Measurements from ENCODE around the gene HEBP2.

The HEBP2 gene

DNA sequence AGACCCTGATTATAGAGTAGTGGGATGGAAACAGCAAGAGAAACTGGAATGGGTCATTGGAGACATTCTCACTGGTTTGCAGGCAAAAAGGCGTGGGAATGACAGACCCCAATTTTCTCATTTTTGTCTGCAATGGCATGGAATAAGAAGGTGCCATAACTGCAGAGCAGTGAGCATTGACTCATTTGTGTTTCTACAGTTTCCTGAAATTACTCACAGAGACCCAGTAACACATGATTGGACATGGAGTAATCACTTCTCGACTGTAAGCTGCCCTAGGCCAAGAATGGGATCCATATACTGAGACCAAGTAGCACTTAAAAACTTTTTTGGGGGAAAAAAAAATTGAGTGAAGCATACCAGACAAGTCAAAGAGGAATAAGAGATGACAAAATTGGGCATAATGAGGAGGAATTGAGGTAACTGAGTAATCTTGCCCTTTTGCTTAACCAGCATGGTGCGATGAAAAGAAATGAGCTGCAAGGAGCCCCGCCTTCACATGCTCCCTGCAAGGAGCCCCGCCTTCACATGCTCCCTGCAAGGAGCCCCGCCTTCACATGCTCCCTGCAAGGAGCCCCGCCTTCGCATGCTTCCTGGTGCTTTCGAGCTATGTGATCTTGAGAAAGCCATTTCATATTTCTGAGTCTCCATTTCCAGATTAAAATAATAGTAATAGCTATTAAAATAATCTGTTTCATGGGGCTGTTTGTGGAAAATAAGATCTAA lies 51.1 kb downstream of the HEBP2 start:
- peak in 2 of 3 donors; percentile 14 to 28 for DNase-seq (ENCODE audit: low read depth in 3 of 3)

DNA sequence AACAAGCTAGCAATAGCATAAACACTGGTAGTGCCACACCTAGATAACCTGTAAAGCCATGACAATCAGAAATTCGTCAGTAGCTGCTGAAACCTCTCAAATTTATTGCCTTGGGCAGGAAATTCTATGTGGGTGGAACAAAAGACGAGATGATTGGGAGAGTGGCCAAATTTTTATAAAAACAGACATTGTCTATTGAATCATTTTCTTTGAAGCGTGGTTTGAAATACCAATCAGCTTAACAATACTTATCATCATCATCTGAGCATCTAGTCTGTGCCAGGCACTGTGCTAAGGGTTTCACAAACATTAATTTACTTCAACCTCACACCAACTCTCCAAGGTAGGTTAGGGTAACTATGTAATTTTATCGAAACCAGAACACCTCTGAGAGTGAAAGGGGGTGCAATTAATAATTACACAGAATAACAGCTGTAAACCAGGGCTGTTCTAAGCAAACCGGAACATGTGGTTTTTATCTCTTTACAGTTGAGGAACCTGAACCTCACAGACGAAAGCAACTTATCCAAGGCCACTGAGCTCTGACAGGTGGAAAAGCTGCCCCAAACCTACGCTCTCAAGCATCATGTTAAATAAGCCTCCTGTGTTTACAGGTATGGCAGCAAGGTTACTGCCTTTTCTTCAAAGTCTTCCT lies 51.9 kb downstream of the HEBP2 start:
- no peak for DNase-seq (ENCODE audit: low read depth in 3 of 3)

DNA sequence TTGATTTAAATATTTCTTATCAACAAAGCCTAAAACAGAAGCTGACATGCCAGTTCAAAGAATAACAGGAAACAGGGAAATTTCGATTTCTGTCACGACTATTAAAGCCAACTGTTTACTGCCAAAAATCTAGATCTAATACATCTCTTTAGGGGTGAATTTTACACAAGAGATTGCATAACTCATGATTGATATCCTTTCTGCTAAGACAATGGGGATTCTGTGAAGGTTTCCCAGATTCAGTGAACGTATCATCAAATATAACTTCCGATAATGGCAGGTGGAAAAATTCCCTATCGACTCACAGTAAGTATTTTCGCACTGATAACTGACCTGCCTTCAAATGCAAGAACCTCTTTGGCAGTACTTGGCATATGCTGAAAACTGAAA lies 52.4 kb downstream of the HEBP2 start:
- no peak for DNase-seq (ENCODE audit: low read depth in 3 of 3)

DNA sequence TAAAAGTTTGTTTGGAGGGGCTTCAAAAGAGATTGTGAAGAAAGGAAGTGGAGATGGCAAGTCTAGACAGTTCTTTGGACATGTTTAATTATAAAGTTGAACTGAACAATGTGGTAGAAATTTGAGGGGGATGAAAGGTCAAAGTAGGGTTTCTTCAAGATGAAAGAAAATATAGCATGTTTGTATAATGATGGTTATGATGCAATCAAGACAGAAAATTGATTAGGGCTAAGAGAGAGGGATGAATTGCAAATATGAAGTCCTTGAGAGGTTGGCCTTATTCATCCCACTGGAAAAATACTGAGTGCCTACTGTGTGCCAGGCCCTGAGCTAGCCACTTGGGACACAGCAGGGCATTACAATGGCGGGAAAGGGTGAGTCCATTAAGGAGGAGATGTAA lies 57.6 kb downstream of the HEBP2 start:
- DNase-seq (ENCODE audit: low read depth in 3 of 3): no peak

DNA sequence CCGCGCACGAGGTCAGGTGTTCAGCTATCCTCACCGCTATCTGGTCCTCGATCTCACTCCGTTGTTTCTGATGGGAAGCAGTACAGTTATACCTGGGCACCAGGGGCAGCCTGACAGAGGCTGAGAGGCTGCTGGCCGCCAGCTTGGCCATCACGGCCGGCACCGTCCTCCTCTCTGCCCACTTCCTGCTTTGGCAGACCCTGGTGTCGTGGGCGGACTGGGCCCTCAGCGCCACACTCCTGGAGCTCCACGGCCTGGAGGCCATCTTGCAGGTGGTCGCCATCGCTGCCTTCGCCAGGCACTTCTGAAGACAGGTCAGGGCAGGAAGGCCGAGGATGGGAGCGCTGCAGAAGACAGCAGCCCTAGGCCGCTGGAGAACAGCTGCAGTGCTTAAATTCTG lies 60.1 kb downstream of the HEBP2 start:
- DNase-seq (ENCODE audit: low read depth in 3 of 3): no peak

DNA sequence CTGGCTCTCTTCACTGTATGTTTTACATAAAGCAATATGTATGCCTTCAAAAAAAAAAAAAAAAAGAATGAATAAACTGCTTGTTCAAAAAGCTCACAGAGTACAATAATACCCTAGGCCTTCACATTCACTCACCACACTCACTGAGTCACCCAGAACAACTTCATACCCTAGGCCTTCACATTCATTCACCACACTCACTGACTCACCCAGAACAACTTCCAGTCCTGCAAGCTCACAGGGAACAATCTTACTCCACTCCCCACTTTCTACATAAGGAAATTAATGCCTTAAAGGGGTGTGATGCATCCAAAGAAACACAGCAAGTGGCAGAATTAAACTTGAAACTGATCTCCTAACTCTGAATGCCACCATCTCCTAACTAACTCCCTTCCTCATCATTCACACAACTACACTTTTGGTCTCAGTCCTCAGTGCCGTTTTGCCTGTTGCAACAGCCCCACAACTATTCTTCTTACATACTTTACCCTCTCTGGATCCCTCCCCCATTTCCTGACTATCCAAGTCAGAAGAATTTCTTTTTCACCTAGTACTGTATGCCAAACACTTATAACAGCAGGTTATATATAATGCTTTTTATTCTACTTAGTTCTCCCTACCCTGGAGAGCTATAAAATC lies 61.1 kb downstream of the HEBP2 start:
- no peak for DNase-seq (ENCODE audit: low read depth in 3 of 3)

DNA sequence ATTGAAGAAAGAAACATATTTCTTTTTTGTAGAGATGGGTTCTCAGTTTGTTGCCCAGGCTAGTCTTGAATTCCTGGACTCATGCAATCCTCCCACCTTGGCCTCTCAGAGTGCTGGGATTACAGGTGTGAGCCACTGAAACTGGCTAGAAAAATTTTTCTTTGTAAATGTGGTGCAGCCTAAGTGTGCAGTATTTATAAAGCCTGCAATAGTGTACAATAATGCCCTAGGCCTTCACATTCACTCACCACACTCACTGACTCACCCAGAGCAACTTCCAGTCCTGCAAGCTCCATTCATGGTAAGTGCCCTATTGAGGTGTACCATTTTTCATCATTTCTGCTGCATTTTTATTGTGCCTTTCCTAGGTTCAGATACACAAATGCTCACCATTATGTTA lies 63.9 kb downstream of the HEBP2 start:
- no peak for DNase-seq (ENCODE audit: low read depth in 3 of 3)

DNA sequence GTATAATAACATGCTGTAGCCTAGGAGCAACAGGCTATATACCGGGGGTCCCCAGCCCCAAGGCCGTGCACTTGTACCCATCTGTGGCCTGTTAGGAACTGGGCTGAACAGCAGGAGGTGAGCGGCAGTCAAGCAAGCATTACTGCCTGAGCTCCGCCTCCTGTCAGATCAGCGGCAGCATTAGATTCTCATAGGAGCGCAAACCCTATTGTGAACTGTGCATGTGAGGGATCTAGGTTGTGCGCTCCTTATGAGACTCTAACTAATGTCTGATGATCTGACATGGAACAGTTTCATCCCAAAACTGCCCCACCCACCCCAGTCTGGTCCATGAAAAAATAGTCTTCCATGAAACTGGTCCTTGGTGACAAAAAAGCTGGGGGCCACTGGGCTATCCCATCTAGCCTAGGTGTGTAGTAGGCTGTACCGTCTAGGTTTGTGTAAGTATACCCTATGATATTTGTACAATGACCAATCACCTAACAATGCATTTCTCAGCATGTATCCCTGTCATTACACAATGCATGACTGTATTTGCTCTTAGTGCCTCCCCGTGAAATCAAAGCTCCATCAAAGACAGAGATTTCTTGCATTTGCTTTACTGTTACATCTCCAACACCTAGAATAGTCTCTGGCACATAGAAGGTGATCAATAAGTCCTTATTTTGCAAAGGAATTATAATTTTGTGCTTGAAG lies 64.4 kb downstream of the HEBP2 start:
- no peak for DNase-seq (ENCODE audit: low read depth in 3 of 3)

All from stimulated activated CD4-positive, alpha-beta T cell treated with anti-CD3 and anti-CD28 coated beads, TNF-alpha, amount 100 ng/mL, for 48 hours (primary cell).